GM23338 (cell line): ENCODE results near the gene KMT2E. TPM values are rescaled to one million over a fixed set of nuclear protein-coding genes. Genes with fewer than 3 reads are reported as not detected.

Source experiments
- ATAC-seq: fragments of 200-7000 bp; cut with Tn5 transposase; 3 replicates; pipeline ENCODE4 v1.9.1; 2020
- DNase-seq: peaks from one replicate; pipeline ENCODE4 v3.0.0-alpha.2; 2015; ENCODE audit warnings: low spot score
- H2AFZ ChIP-seq: fragments of 200-600 bp; sonication (generic); 2 replicates; pipeline ENCODE4 v1.8.0; 2016; ENCODE audit warnings: antibody characterized with exemption, mild to moderate bottlenecking, moderate library complexity
- H3F3A ChIP-seq: fragments of 200-600 bp; sonication (generic); replicated peaks from 2 replicates; pipeline ENCODE4 v1.8.0; 2017; ENCODE audit warnings: antibody characterized with exemption, mixed run types, low read depth
- H3K27ac ChIP-seq: fragments of 200-600 bp; sonication (generic); 2 replicates; pipeline ENCODE4 v1.6.1; 2016; ENCODE audit warnings: low read depth
- H3K27me3 ChIP-seq: fragments of 200-600 bp; sonication (generic); 2 replicates; pipeline ENCODE4 v1.8.0; 2016; ENCODE audit warnings: mild to moderate bottlenecking, mixed run types, moderate library complexity; ENCODE audit not compliant: insufficient read depth
- H3K36me3 ChIP-seq: fragments of 200-600 bp; sonication (generic); 2 replicates; pipeline ENCODE4 v1.8.0; 2016; ENCODE audit warnings: mild to moderate bottlenecking; ENCODE audit not compliant: insufficient read depth
- H3K4me1 ChIP-seq: fragments of 200-600 bp; sonication (generic); 2 replicates; pipeline ENCODE4 v1.8.0; 2016; ENCODE audit warnings: mild to moderate bottlenecking, moderate library complexity; ENCODE audit not compliant: insufficient read depth
- H3K4me2 ChIP-seq: fragments of 200-600 bp; sonication (generic); 2 replicates; pipeline ENCODE4 v1.7.1; 2017; ENCODE audit warnings: mixed run types
- H3K4me3 ChIP-seq: fragments of 200-600 bp; sonication (generic); 2 replicates; pipeline ENCODE4 v1.6.1; 2016; ENCODE audit warnings: mixed run types
- H3K79me2 ChIP-seq: fragments of 200-600 bp; sonication (generic); replicated peaks from 2 replicates; pipeline ENCODE4 v1.8.0; 2017; ENCODE audit warnings: mild to moderate bottlenecking; ENCODE audit not compliant: insufficient read depth
- H3K9me2 ChIP-seq: fragments of 200-600 bp; sonication (generic); 2 replicates; pipeline ENCODE4 v1.8.0; 2017; ENCODE audit not compliant: insufficient read depth
- H4K20me1 ChIP-seq: fragments of 200-600 bp; sonication (generic); replicated peaks from 2 replicates; pipeline ENCODE4 v1.8.0; 2017; ENCODE audit warnings: mild to moderate bottlenecking; ENCODE audit not compliant: insufficient read depth
- H3K27ac Mint-ChIP-seq: 2 replicates; pipeline ENCODE4 v1.8.0; 2020; ENCODE audit warnings: inconsistent platforms, mild to moderate bottlenecking, moderate library complexity, mixed read lengths
- H3K27me3 Mint-ChIP-seq: 3 replicates; pipeline ENCODE4 v1.8.0; 2022; ENCODE audit warnings: low read depth, mild to moderate bottlenecking, moderate library complexity, mixed read lengths, inconsistent platforms; ENCODE audit not compliant: insufficient read depth, poor library complexity
- H3K36me3 Mint-ChIP-seq: 3 replicates; pipeline ENCODE4 v1.8.0; 2021; ENCODE audit warnings: low read depth, mild to moderate bottlenecking, inconsistent platforms, moderate library complexity, mixed read lengths
- H3K4me1 Mint-ChIP-seq: 3 replicates; pipeline ENCODE4 v1.8.0; 2020; ENCODE audit warnings: mild to moderate bottlenecking, inconsistent platforms, mixed read lengths
- H3K4me3 Mint-ChIP-seq: 3 replicates; pipeline ENCODE4 v1.8.0; 2021; ENCODE audit warnings: moderate library complexity, mild to moderate bottlenecking, inconsistent platforms, mixed read lengths
- H3K9me3 Mint-ChIP-seq: 3 replicates; pipeline ENCODE4 v1.8.0; 2020; ENCODE audit warnings: moderate library complexity, mild to moderate bottlenecking, inconsistent platforms, mixed read lengths
- CREB1 ChIP-seq: fragments of 250-450 bp; sonication (Bioruptor Pico); IDR thresholded peaks from 2 replicates; pipeline ENCODE4 v1.5.0; 2020; ENCODE audit warnings: low read depth, mild to moderate bottlenecking, moderate library complexity
- EZH2phosphoT487 ChIP-seq: fragments of 200-600 bp; sonication (generic); IDR thresholded peaks from one replicate; pipeline ENCODE4 v1.8.1; 2018; ENCODE audit warnings: antibody characterized with exemption; ENCODE audit not compliant: unreplicated experiment
- JUNB ChIP-seq: IDR thresholded peaks from one replicate; pipeline ENCODE4 v1.6.1; 2016; ENCODE audit warnings: antibody characterized with exemption; ENCODE audit not compliant: unreplicated experiment
- NANOG ChIP-seq: IDR thresholded peaks from 2 replicates; pipeline ENCODE4 v1.6.1; 2016; ENCODE audit warnings: antibody characterized with exemption, borderline replicate concordance
- POLR2AphosphoS5 ChIP-seq: IDR thresholded peaks from 2 replicates; pipeline ENCODE4 v1.6.1; 2016; ENCODE audit warnings: antibody characterized with exemption, low read depth
- ZNF331 ChIP-seq: fragments of 250-450 bp; sonication (Bioruptor Pico); IDR thresholded peaks from 2 replicates; pipeline ENCODE4 v1.5.0; 2020; ENCODE audit warnings: low read depth, mild to moderate bottlenecking, moderate library complexity
- ZNF462 ChIP-seq: fragments of 250-450 bp; sonication (Bioruptor Pico); IDR thresholded peaks from 2 replicates; pipeline ENCODE4 v1.5.0; 2020; ENCODE audit warnings: mild to moderate bottlenecking, moderate library complexity
- polyA plus RNA-seq: library from polyadenylated mRNA; unstranded; fragments of >200 nt; fragmentation: Nextera tagmentation; extraction: Ambion mirVana; gene quantifications from 2 replicates; pipeline ENCODE4 v1.2.1, GENCODE V29; 2016
- total RNA-seq: library from RNA; depleted of rRNA; stranded (reverse); fragments of >200 nt; shearing (Covaris generic); gene quantifications from 2 replicates; pipeline ENCODE4 v1.2.3, GENCODE V29; 2014
- TF ChIP-seq, protein P1 (sequence below): IDR thresholded peaks from 2 replicates; pipeline ENCODE4 v1.6.1; 2016; ENCODE audit warnings: antibody characterized with exemption

KMT2E gene
- total and polyA plus RNA-seq, 2 experiments from 2014 or later: 50.2 to 70.9 TPM

GRCh38 chr7:104979167-104979841 is 34.7 kb upstream of the KMT2E start (continued):
- TF ChIP-seq ZNF462 (CRISPR knock-in tag): no peak
- TF ChIP-seq, protein P1, sequence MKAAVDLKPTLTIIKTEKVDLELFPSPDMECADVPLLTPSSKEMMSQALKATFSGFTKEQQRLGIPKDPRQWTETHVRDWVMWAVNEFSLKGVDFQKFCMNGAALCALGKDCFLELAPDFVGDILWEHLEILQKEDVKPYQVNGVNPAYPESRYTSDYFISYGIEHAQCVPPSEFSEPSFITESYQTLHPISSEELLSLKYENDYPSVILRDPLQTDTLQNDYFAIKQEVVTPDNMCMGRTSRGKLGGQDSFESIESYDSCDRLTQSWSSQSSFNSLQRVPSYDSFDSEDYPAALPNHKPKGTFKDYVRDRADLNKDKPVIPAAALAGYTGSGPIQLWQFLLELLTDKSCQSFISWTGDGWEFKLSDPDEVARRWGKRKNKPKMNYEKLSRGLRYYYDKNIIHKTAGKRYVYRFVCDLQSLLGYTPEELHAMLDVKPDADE: no peak
- TF ChIP-seq EZH2phosphoT487: no peak
- TF ChIP-seq NANOG: no peak
- TF ChIP-seq JUNB: no peak
- TF ChIP-seq CREB1 (CRISPR knock-in tag): no peak
- no peak for TF ChIP-seq ZNF331 (CRISPR knock-in tag)
- no peak for TF ChIP-seq POLR2AphosphoS5

GRCh38 chr7:104980440-104980839 is 33.6 kb upstream of the KMT2E start:
- peaks cover 7% of the 10 kb centered on the region; the same call in 1 of the 2 replicates for H4K20me1 ChIP-seq
- Mint-ChIP-seq H3K36me3 (no peaks in the 10 kb centered on the region), H3K4me1 (peaks cover 53% of the 10 kb centered on the region), H3K9me3 (no peaks in the 10 kb centered on the region; the same call in 2 of the 3 replicates), H3K27me3 (peaks cover 10% of the 10 kb centered on the region), H3K27ac (no peak overlapping the region), H3K4me3 (no peak overlapping the region)
- ATAC-seq (no peak), DNase-seq (no peak)
- no peak overlapping the region for H3K4me2 ChIP-seq
- H3K27ac ChIP-seq: no peak overlapping the region; the same call in 1 of the 2 replicates
- no peaks in the 10 kb centered on the region for H3K36me3 ChIP-seq
- no peak overlapping the region for H2AFZ ChIP-seq
- no peaks in the 10 kb centered on the region for H3K27me3 ChIP-seq
- no peak overlapping the region for H3K4me3 ChIP-seq
- H3F3A ChIP-seq: peaks cover 7% of the 10 kb centered on the region; the same call in 1 of the 2 replicates
- peaks cover 11% of the 10 kb centered on the region for H3K79me2 ChIP-seq
- peaks cover 40% of the 10 kb centered on the region for H3K4me1 ChIP-seq
- no peaks in the 10 kb centered on the region for H3K9me2 ChIP-seq
- no peak for TF ChIP-seq ZNF462 (CRISPR knock-in tag)
